Tibial nerve (tissue), 4 donors: ENCODE results near the gene NPHP1. TPM values are rescaled to one million over a fixed set of nuclear protein-coding genes. Genes with fewer than 3 reads are reported as not detected.
"Not testable (repeated sequence)": the region's sequence is repeated elsewhere in the genome, so short reads cannot be mapped to it uniquely, and the experiment has no call there.

Experiments
- DNase-seq, 2 donors: peaks; one replicate each; pipeline ENCODE4 v3.0.0-alpha.2; 2019; ENCODE audit warnings: low spot score in 2 of 2
- H3K27ac ChIP-seq, 4 donors: fragments of 200-600 bp; sonication (generic) in 3 of 4; one replicate each; pipeline ENCODE4 v1.5.1; 2017 to 2019; ENCODE audit warnings: mild to moderate bottlenecking in 1 of 4
- H3K27me3 ChIP-seq, 2 donors: fragments of 200-600 bp; sonication (generic) in 1 of 2; one replicate each; pipeline versions ENCODE4 v1.5.1 to v1.6.0; 2017 to 2019
- H3K36me3 ChIP-seq, 3 donors: fragments of 200-600 bp; sonication (generic); one replicate each; pipeline ENCODE4 v1.5.1; 2018 to 2019
- H3K4me1 ChIP-seq, 4 donors: fragments of 200-600 bp; sonication (generic) in 3 of 4; one replicate each; pipeline ENCODE4 v1.5.1; 2017 to 2019
- H3K4me3 ChIP-seq, 4 donors: fragments of 200-600 bp; sonication (generic) in 3 of 4; one replicate each; pipeline ENCODE4 v1.5.1; 2017 to 2019; ENCODE audit warnings: mild to moderate bottlenecking in 1 of 4, moderate library complexity in 1 of 4
- H3K9me3 ChIP-seq, 4 donors: fragments of 200-600 bp; sonication (generic) in 3 of 4; one replicate each; pipeline ENCODE4 v1.5.1; 2017 to 2019
- EP300 ChIP-seq, 2 donors: sonication (generic); formaldehyde crosslinking; IDR thresholded peaks; one replicate each; pipeline ENCODE4 v1.6.1; 2017; ENCODE audit warnings: antibody characterized with exemption in 2 of 2, mild to moderate bottlenecking in 1 of 2
- POLR2A ChIP-seq, 2 donors: fragments of 450-650 bp; IDR thresholded peaks; one replicate each; pipeline ENCODE4 v1.6.1; 2017; ENCODE audit warnings: antibody characterized with exemption in 2 of 2, mild to moderate bottlenecking in 2 of 2, moderate library complexity in 2 of 2
- WGBS, 2 donors: methylation state at CpG; one replicate each; pipeline ENCODE4 v1.1.5; 2018; 5-methylcytosine and 5-hydroxymethylcytosine counted together
- total RNA-seq, 4 donors: library from RNA; depleted of rRNA; stranded (reverse); fragments of >200 nt; gene quantifications; one replicate each; pipeline ENCODE4 v1.1.0, GENCODE V29; 2016
- TF ChIP-seq, protein P1 (sequence below), 5 experiments: fragments of 200-600 bp in 3 of 5; fragments of 450-650 bp in 2 of 5; sonication (generic) in 3 of 5; IDR thresholded peaks; one replicate each; pipeline ENCODE4 v1.5.1; 2016 to 2019; ENCODE audit warnings: antibody characterized with exemption in 5 of 5, mild to moderate bottlenecking in 3 of 5, moderate library complexity in 2 of 5

Gene NPHP1
- total RNA-seq, 4 donors from 2014 or later = 3.5 to 8.7 (median 5.9) TPM

DNA sequence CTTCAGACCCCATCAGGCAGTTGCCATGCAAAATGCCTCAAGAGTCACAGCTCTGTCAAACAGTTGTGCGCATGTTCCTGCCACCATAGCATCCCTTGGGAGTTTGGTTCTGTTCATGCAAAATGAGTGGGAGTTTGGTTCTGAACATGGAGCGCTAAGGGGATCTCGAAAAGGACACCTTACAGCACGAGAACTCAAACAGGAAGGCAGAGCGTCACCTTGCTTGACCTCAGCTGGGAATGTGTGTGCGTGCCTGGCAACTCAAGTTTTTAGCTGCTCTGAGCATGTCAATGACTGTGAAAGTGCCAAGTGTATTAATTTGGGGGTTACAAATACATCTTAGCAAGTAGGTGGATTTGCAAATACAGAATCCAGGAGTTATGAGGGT lies 105.8 kb downstream of the NPHP1 start:
- 82 to 91% methylated on average over 6 of the region's 6 CpGs for WGBS, 2 donors
- TF ChIP-seq POLR2A (IDR thresholded peaks at IDR 0.05) (no peak), EP300 (IDR thresholded peaks at IDR 0.05) (no peak)
- TF ChIP-seq, protein P1, sequence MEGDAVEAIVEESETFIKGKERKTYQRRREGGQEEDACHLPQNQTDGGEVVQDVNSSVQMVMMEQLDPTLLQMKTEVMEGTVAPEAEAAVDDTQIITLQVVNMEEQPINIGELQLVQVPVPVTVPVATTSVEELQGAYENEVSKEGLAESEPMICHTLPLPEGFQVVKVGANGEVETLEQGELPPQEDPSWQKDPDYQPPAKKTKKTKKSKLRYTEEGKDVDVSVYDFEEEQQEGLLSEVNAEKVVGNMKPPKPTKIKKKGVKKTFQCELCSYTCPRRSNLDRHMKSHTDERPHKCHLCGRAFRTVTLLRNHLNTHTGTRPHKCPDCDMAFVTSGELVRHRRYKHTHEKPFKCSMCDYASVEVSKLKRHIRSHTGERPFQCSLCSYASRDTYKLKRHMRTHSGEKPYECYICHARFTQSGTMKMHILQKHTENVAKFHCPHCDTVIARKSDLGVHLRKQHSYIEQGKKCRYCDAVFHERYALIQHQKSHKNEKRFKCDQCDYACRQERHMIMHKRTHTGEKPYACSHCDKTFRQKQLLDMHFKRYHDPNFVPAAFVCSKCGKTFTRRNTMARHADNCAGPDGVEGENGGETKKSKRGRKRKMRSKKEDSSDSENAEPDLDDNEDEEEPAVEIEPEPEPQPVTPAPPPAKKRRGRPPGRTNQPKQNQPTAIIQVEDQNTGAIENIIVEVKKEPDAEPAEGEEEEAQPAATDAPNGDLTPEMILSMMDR (IDR thresholded peaks at IDR 0.05) = no peak
- H3K27me3 ChIP-seq = no peaks in the 10 kb centered on the region
- peaks cover 0 to 24% (median 13%) of the 10 kb centered on the region in 4 donors for H3K4me1 ChIP-seq
- H3K36me3 ChIP-seq = no peaks in the 10 kb centered on the region
- no peak overlapping the region for H3K27ac ChIP-seq
- no peak overlapping the region for H3K4me3 ChIP-seq
- no peak for DNase-seq
- no peaks in the 10 kb centered on the region for H3K9me3 ChIP-seq

DNA sequence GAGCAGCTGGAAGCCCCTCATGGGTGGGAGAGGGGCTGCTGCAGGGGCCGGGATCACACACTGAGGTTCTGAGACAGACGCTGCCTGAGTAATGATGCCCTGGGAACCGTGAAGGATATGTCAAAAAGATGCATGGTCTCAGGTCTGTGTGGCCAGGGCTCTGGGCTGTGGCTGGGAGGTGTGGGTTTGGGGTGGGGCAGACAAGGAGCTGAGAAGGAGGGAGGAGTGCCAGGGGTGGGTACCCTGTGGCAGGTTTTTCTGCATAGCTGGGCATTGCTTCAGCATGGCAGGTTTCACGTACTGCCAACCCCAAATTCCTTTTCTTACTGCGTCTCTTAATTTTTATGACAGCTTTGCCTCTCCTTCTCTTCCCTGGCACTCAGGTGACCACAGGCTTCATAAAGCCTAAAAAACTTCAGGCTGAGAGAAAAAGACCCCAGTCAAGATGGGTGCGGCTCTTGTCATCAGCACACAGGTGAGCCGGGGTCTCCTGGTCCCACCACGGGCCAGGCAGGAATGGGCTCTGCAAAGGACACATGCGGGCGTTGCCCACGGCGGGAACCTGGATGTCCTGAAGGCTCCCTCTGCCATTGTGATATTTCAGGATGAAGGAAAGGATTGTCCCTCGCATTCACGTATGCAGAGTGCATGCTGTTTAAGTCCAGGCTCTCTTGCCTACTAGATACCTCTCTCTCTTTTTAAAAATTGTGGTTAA lies 107.2 kb downstream of the NPHP1 start:
- Histone ChIP-seq H3K4me3 (no peak overlapping the region), H3K9me3 (no peaks in the 10 kb centered on the region), H3K4me1 (peaks cover 0 to 24% (median 13%) of the 10 kb centered on the region in 4 donors), H3K36me3 (no peaks in the 10 kb centered on the region), H3K27ac (no peak overlapping the region), H3K27me3 (no peaks in the 10 kb centered on the region)
- 86 to 89% methylated on average over 14 of the region's 14 CpGs for WGBS, 2 donors
- DNase-seq = no peak
- no peak for TF ChIP-seq EP300 (IDR thresholded peaks at IDR 0.05)

DNA sequence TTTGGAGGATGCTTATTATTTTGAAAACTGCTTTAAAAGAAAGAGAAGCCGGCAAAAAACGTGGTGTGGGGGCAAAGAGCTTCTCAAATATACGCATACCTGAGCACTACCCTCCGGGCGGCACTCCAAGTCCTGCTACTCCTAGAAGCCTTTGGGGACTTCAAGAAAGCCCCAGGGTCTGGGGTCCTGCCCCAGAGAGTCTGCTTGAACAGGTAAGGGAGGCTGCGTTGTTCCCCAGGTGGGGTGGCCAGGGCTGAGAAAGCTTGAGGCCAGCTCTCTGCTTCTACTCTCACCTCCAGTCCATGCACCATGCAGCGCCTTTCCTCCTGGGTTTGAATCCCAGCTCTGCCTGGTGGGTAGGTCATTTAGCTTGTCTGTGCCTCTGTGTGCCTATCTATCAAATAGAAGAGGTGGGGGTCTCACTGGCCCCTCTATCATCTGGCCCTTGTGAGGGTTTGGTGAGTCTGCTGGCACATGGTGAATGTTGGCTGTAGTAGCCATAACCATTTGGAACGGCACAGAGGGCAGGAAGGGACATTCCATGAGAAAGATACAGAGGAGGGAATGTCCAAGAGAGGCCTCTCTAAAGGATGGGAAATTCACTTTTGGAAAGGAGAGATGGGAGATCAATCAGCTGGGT lies 108.7 kb downstream of the NPHP1 start:
- Histone ChIP-seq H3K9me3 (no peaks in the 10 kb centered on the region), H3K27ac (no peak overlapping the region), H3K4me1 (peaks cover 0 to 14% (median 5%) of the 10 kb centered on the region in 4 donors), H3K4me3 (no peak overlapping the region), H3K27me3 (no peaks in the 10 kb centered on the region), H3K36me3 (no peaks in the 10 kb centered on the region)
- no peak for DNase-seq
- 91 to 96% methylated on average over 8 of the region's 8 CpGs for WGBS, 2 donors
- TF ChIP-seq, protein P1 (IDR thresholded peaks at IDR 0.05) = no peak
- TF ChIP-seq POLR2A (IDR thresholded peaks at IDR 0.05) (no peak), EP300 (IDR thresholded peaks at IDR 0.05) (no peak)

DNA sequence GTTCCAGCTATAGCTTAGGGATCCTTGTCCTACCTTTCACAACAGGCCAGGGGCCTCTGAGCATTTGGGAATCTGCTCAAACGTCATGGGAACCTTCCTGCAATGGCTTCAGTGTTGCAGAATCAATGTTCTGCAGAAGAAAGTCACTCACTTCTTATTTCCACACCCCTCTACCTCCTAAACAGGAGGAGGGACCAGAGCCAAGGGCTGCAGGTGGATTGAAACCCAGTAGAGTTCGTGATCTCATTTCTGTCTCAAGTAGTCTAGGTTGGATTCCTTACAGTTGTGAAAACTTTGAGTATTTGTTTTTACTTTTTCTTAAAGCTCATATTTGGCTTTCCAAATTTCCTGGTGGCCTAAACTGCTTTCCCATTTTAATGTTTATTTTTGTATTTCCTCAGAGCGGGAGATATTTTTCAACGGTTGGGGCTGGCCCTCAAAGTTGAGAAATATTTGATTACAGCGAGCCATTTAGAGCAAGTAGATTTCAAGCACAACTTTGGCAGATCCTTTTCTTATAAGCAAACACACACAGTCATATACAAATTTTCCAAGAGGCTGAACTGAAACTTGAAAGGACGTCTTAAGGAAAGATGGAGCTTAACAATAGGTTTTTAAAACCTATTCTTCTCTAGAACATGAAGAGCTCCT lies 109.8 kb downstream of the NPHP1 start:
- not testable (repeated sequence) for H3K36me3 ChIP-seq, H3K9me3 ChIP-seq, DNase-seq, H3K27ac ChIP-seq, H3K27me3 ChIP-seq, H3K4me1 ChIP-seq, H3K4me3 ChIP-seq
- 53 to 62% methylated on average over 4 to 5 of the region's 6 CpGs for WGBS, 2 donors

DNA sequence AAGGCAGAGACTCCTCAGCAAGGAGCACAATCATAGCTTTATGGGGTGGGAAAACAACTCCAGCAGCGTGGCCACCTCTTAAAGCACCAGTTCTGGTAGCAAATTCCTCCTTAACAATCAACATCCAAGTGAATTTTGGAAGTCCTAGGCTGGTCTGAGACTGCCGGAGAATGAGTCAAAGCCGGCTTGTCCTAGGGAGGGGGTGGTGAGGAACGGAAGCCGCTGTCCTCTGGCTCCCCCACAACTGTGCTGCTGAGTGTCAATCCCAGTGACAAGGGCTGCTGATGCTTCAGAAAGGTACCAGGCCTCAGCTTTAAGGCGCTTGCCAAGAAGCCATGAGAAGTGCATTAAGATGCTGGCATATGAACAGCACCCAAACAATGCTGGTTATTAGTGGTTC lies 110.9 kb downstream of the NPHP1 start:
- H3K4me1 ChIP-seq, DNase-seq, H3K9me3 ChIP-seq, H3K27ac ChIP-seq, H3K4me3 ChIP-seq, H3K27me3 ChIP-seq, H3K36me3 ChIP-seq: not testable (repeated sequence)
- whole genome bisulfite sequencing, 2 donors = no CpG with 5 or more reads among the region's 6 CpGs

DNA sequence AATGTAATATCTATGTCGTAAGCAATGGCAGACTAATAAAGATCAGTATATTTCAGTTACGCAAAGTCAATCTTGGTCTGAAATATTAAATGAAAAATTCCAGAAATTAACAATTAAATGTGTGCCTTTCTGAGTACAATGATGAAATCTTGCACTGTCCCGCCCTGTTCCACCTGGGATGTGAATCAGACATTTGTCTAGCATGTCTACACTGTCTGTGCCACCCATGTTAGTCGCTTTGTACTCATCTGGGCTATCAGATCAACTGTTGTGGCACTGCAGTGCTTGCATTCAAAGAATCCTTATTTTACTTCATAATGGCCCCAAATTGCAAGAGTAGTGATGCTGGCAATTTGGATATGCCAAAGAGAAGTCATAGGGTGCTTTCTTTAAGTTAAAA lies 114.6 kb downstream of the NPHP1 start:
- H3K27ac ChIP-seq, H3K9me3 ChIP-seq, H3K4me1 ChIP-seq, H3K4me3 ChIP-seq, DNase-seq, H3K27me3 ChIP-seq, H3K36me3 ChIP-seq: not testable (repeated sequence)
- WGBS, 2 donors = 46 to 50% methylated on average over 2 of the region's 4 CpGs

DNA sequence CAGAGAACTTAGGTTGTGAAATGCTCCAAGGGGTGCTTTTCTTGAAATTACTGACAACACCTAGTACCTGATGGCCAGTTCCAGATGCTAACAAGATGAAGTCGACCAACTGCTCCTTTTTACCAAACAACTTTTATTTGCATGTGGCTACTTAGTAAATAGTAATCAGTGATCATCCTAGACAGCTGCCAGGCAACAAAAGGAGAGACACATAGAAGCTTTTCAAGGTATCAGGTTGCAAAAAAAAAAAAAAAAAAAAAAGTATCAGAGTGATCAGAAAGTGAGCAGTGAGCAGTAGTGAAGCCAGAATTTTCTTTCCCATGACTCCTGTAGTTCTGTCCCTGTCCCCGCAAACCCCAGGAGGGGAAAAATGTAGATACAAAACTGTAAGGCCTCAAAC lies 121.1 kb downstream of the NPHP1 start:
- not testable (repeated sequence) for H3K27ac ChIP-seq, H3K4me3 ChIP-seq, H3K36me3 ChIP-seq, DNase-seq, H3K4me1 ChIP-seq, H3K27me3 ChIP-seq, H3K9me3 ChIP-seq
- no CpG with 5 or more reads among the region's 2 CpGs for WGBS, 2 donors

DNA sequence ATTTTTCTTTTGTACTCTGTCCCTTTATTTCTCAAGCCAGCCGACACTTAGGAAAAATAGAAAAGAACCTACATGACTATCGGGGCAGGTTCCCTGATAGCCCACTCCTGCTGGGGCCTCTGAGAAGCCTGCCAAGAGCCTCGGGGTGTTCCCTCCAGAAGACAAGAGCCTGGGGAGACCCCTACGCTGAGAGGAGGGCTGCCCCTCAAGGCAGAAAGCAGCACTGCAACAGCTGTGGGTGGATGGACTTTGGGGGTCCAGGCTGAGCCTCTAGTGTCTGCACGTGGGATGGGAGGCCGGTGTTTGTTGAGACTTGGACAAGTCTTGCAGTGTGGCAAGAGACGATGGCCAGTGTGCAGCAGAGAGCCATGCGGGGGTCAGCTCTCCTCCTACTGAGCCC lies 121.7 kb downstream of the NPHP1 start:
- WGBS, 2 donors = no CpG with 5 or more reads among the region's 8 CpGs

DNA sequence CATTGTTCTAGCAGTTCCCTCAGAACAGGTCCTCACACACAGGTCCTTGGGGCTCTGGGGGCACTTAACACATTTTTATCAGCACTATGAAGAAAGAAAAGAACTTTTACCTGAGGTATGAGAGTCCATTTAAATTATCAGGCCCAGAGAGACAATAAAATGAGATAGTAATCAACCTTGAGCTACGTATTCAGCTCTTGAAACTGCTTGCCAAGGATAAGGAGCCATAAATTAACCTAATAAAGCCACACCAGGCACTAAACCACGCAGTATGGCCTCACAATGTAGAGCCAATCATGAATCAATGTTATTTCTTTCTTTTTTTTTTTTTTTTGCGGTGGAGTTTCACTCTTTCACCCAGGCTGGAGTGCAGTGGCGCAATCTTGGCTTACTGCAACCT lies 126.7 kb downstream of the NPHP1 start:
- 86% methylated on average over 3 of the region's 4 CpGs; no CpG with 5 or more reads in 1 of the 2 donors for WGBS, 2 donors

More for the DNA sequence above, 121.7 kb downstream of the NPHP1 start:
- H3K27ac ChIP-seq, H3K27me3 ChIP-seq, H3K4me1 ChIP-seq, DNase-seq, H3K4me3 ChIP-seq, H3K9me3 ChIP-seq, H3K36me3 ChIP-seq: not testable (repeated sequence)

DNA sequence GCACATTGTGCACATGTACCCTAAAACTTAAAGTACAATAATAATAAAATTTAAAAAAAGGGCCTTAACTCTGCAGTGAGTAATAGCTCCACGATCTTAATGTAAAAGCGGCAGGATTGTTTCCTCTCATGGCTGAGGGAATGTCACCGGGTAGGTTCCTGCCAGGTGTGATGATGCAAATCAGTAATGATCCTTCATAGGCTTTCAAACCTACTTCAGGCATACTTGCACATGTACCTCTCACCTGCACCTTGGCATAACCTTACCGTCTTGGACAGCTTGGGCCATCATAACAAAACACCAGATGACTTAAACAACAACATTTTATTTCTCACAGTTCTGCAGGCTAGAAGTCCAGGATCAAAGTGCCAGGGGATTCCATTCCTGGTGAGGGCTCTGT lies 128.9 kb downstream of the NPHP1 start:
- 89% methylated on average over 2 of the region's 4 CpGs; no CpG with 5 or more reads in 1 of the 2 donors for whole genome bisulfite sequencing, 2 donors
- not testable (repeated sequence) for H3K36me3 ChIP-seq

More for the DNA sequence above, 126.7 kb downstream of the NPHP1 start:
- not testable (repeated sequence) for H3K9me3 ChIP-seq, H3K36me3 ChIP-seq, H3K4me1 ChIP-seq, H3K4me3 ChIP-seq, H3K27ac ChIP-seq, DNase-seq, H3K27me3 ChIP-seq

More for the DNA sequence above, 128.9 kb downstream of the NPHP1 start:
- not testable (repeated sequence) for H3K27ac ChIP-seq, H3K4me1 ChIP-seq, DNase-seq, H3K4me3 ChIP-seq, H3K27me3 ChIP-seq, H3K9me3 ChIP-seq
